Muscle of arm (tissue), 12 donors: Measurements from ENCODE around the gene NCOA4. TPM values are rescaled to one million over a fixed set of nuclear protein-coding genes. Genes with fewer than 3 reads are reported as not detected.
"Not testable (repeated sequence)": the region's sequence is repeated elsewhere in the genome, so short reads cannot be mapped to it uniquely, and the experiment has no call there.

ENCODE experiments used
- DNase-seq: peaks from one replicate; pipeline ENCODE4 v3.0.0-alpha.2; 2013
- polyA plus RNA-seq, 12 donors: library from polyadenylated mRNA; unstranded; fragments of 120-200 nt; gene quantifications; one replicate each; pipeline ENCODE4 v1.2.1, GENCODE V29; 2013; ENCODE audit not compliant: insufficient read length in 12 of 12

The NCOA4 gene
- polyA plus RNA-seq, 12 donors, result 98.3 to 168 (median 126) TPM; not detected in 1

- DNase-seq, result no peak
Measured at GRCh38 chr10:45997557-45997956, 32.9 kb downstream of the NCOA4 start.

- DNase-seq, result not testable (repeated sequence)
Measured at GRCh38 chr10:45985590-45985989, 44.8 kb downstream of the NCOA4 start.

- DNase-seq, result not testable (repeated sequence)
Measured at GRCh38 chr10:45984473-45984872, 46.0 kb downstream of the NCOA4 start.

- peak; percentile 16 for DNase-seq
Measured at GRCh38 chr10:45983538-45984186, 46.8 kb downstream of the NCOA4 start.

GRCh38 chr10:45981367-45981766 is 49.1 kb downstream of the NCOA4 start:
- not testable (repeated sequence) for DNase-seq

GRCh38 chr10:45978554-45978953 is 51.9 kb downstream of the NCOA4 start:
- not testable (repeated sequence) for DNase-seq

- DNase-seq, result not testable (repeated sequence)
Measured at GRCh38 chr10:45974041-45974440, 56.4 kb downstream of the NCOA4 start.

GRCh38 chr10:45972813-45973169 is 57.6 kb downstream of the NCOA4 start:
- DNase-seq, result not testable (repeated sequence)

GRCh38 chr10:45972106-45972812 is 58.2 kb downstream of the NCOA4 start, which contains the start of gene TIMM23:
TSS of gene TIMM23 (plus strand) at chr10:45972489. CDS start at chr10:45972625, 136 bp downstream.
- DNase-seq, result peak; percentile 83

GRCh38 chr10:45971742-45972105 is 58.7 kb downstream of the NCOA4 start:
- DNase-seq, result not testable (repeated sequence)

- not testable (repeated sequence) for DNase-seq
Measured at GRCh38 chr10:45971019-45971418, 59.4 kb downstream of the NCOA4 start.

GRCh38 chr10:45962686-45963452 is 67.6 kb downstream of the NCOA4 start:
- DNase-seq, result not testable (repeated sequence)

- DNase-seq, result not testable (repeated sequence)
Measured at GRCh38 chr10:45957928-45958327, 72.5 kb downstream of the NCOA4 start.

- not testable (repeated sequence) for DNase-seq
Measured at GRCh38 chr10:45956634-45957033, 73.8 kb downstream of the NCOA4 start.

Other genes starting within 250 kb of the NCOA4 start
- gene AGAP4, start 183.1 kb downstream of the NCOA4 start, polyA plus RNA-seq, result 10 to 100 TPM in 10 of 12 donors, not detected in 2; 13.1 to 36.2 (median 20.4) TPM
- gene TIMM23, start 58.1 kb downstream of the NCOA4 start, polyA plus RNA-seq, result 10 to 100 TPM in 11 of 12 donors, not detected in 1; 43.0 to 60.4 (median 53.8) TPM
- not detected for gene MSMB, start 15.6 kb upstream of the NCOA4 start, polyA plus RNA-seq